HepG2 (cell line): Measurements from ENCODE around the gene KIF26B. TPM values are rescaled to one million over a fixed set of nuclear protein-coding genes. Genes with fewer than 3 reads are reported as not detected.

Experiments
- KIAA2018 ChIP-seq: sonication (generic); formaldehyde crosslinking; IDR thresholded peaks from 2 replicates; pipeline ENCODE4 v1.5.0; 2020; ENCODE audit warnings: mild to moderate bottlenecking, missing genetic modification reagents, borderline replicate concordance
- POLR2AphosphoS5 ChIP-seq: IDR thresholded peaks from 2 replicates; pipeline ENCODE4 v1.6.1; 2012; ENCODE audit warnings: low read depth, low read length
- SNAPC2 ChIP-seq: sonication (generic); formaldehyde crosslinking; IDR thresholded peaks from 2 replicates; pipeline ENCODE4 v1.8.1; 2022; ENCODE audit warnings: mild to moderate bottlenecking, missing genetic modification reagents
- THYN1 ChIP-seq: sonication (generic); formaldehyde crosslinking; IDR thresholded peaks from 2 replicates; pipeline ENCODE4 v1.8.1; 2023; ENCODE audit warnings: low read depth, mild to moderate bottlenecking, moderate library complexity, missing genetic modification reagents, borderline replicate concordance
- ZNF547 ChIP-seq: sonication (generic); formaldehyde crosslinking; IDR thresholded peaks from 2 replicates; pipeline ENCODE4 v1.5.1; 2020; ENCODE audit warnings: mild to moderate bottlenecking, missing genetic modification reagents
- ZNF761 ChIP-seq: sonication (generic); formaldehyde crosslinking; conservative IDR thresholded peaks from 2 replicates; pipeline ENCODE4 v1.4.0; 2020; ENCODE audit warnings: mild to moderate bottlenecking, missing genetic modification reagents
- polyA plus RNA-seq, 8 experiments: library from polyadenylated mRNA; depleted of rRNA in 3 of 8; stranded (reverse) in 7 of 8; unstranded in 1 of 8; fragments of >200 nt; fragmentation: Illumina TruSeq in 4 of 8; extraction: Trizol in 4 of 8; gene quantifications; 2 replicates each; pipeline versions ENCODE4 v1.2.1 to v1.2.3, GENCODE V29; 2011 to 2016; ENCODE audit warnings: low read depth in 4 of 8, missing spikeins in 1 of 8, mixed read lengths in 1 of 8; ENCODE audit not compliant: insufficient read depth in 1 of 8
- total RNA-seq, 5 experiments: library from RNA; depleted of rRNA; stranded (reverse); fragments of >200 nt; fragmentation: Illumina TruSeq; extraction: Trizol; gene quantifications; 2 replicates each; pipeline ENCODE4 v1.2.3, GENCODE V29; 2016; ENCODE audit warnings: low read depth in 1 of 5

KIF26B gene
- total and polyA plus RNA-seq, 2 of the 13 experiments (the other 11 are each of a cell fraction or from before 2014, with no cell fraction given) = 0.08 to 0.09 TPM

GRCh38 chr1:245663841-245664240 lies 509.1 kb downstream of the KIF26B start (continued):
- TF ChIP-seq KIAA2018 (CRISPR knock-in tag) (no peak), ZNF761 (CRISPR knock-in tag) (no peak), POLR2AphosphoS5 (no peak), SNAPC2 (CRISPR knock-in tag) (no peak), ZNF547 (no peak), THYN1 (no peak)
